ENCODE measurements around the gene ZMIZ1.

- no peak for TF ChIP-seq POLR2A (IDR thresholded peaks at IDR 0.05)
- TF ChIP-seq CTCF (IDR thresholded peaks at IDR 0.05) = no peak
Observed at GRCh38 chr10:79142522-79143309, 74.0 kb downstream of the ZMIZ1 start.
